ENCODE measurements around the gene DGLUCY.

DNA sequence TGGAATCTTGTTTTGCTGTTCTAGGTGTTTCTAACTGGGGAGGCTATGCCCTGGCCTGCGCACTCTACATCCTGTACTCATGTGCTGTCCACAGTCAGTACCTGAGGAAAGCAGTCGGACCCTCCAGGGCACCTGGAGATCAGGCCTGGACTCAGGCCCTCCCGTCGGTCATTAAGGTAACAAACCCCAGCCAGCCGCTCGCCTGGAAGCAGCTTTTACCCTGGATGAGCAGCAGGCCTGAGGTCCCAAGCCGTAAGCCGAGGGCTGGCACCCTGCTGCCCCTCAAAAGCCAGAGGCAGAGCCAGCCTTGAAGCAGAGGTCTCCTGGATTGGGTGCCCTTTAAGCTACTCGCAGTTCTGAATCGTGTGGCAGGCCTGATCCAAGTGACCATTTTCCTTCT, 101.5 kb downstream of the DGLUCY start:
- no peak for TF ChIP-seq EZH2 (IDR thresholded peaks at IDR 0.05; ENCODE audit: insufficient read depth, poor library complexity, severe bottlenecking)
- no peak for TF ChIP-seq EZH2phosphoT487 (IDR thresholded peaks at IDR 0.05; ENCODE audit: insufficient read depth, low read depth)

All from GM23248 (cell line).